A673 (cell line): Measurements from ENCODE around the gene LPP.

Source experiments
- CTCF ChIP-seq: fragments of 300-800, 200-600 bp; sonication (generic); conservative IDR thresholded peaks from 2 replicates; pipeline ENCODE4 v1.5.1; 2017; ENCODE audit warnings: low read depth, mild to moderate bottlenecking, antibody characterized with exemption, low read length, moderate library complexity, mixed read lengths
- EZH2 ChIP-seq: fragments of 200-600 bp; sonication (generic); IDR thresholded peaks from 2 replicates; pipeline ENCODE4 v1.6.1; 2017; ENCODE audit warnings: borderline replicate concordance, low read depth, mild to moderate bottlenecking, mixed read lengths, antibody characterized with exemption, low read length; ENCODE audit not compliant: poor library complexity, severe bottlenecking

- TF ChIP-seq CTCF (no peak), EZH2 (no peak)
These were observed 487.1 kb downstream of the LPP start for GRCh38 chr3:188641076-188641475.
